NOMO-1 treated with dmso at 0.1 percent for 144 hours (cell line): ENCODE results near the gene SOS1.
A peak's percentile ranks its signal among the peaks of the same experiment; 100 is the strongest.
"Not testable (repeated sequence)": the region's sequence is repeated elsewhere in the genome, so short reads cannot be mapped to it uniquely, and the experiment has no call there.

Experiments
- DNase-seq: peaks from one replicate; lab custom pipeline; 2025; ENCODE audit not compliant: unreplicated experiment; lab: John Stamatoyannopoulos, UW

SOS1 gene

DNA sequence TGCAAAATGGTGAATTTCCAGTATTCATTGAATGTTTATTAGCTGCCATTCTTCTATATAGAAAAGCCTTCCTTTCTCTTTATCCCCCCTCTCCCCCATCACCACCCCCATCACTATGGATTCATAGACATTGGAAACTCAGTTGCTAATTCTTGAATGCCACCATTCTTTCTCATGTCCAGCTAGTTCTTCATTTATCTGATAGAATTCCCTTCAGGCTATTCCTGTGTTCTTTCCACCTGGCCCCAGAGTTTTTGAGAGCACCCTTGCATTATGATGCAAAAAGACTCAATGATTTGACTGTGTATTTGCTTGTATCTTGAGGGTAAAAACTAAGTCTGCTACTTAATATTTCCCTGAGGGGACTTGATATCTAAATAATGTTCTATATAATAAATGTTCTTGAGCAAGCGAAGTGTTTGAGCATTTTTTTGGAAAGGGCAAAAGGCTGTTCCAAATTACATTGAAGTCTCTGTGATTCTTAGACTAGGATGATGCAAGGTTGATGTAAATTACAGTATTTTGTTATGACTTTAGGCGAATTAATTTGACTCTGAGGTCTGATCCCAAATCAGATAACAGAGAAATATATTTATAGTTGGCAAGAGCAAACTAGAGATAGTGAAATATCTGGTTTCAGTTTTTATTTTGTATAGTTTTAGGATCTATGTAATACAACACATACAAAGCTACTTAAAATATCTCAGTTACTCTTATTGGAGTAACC, 18.8 kb upstream of the SOS1 start:
- no peak for DNase-seq

DNA sequence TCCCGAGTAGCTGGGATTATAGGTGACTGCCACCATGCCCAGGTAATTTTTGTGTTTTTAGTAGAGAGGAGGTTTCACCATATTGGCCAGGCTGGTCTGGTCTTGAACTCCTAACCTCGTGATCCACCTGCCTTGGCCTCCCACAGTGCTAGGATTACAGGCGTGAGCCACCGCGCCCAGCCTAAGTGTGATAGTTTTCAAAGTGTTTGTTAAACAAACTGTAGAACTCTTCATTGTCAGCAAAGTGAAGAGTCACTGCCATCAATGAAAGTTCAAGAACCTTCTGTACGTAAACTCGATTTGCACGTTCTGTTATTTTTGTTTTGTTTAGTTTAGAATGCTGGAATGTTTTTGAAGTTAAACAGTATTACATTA, 18.0 kb upstream of the SOS1 start:
- DNase-seq: no peak

DNA sequence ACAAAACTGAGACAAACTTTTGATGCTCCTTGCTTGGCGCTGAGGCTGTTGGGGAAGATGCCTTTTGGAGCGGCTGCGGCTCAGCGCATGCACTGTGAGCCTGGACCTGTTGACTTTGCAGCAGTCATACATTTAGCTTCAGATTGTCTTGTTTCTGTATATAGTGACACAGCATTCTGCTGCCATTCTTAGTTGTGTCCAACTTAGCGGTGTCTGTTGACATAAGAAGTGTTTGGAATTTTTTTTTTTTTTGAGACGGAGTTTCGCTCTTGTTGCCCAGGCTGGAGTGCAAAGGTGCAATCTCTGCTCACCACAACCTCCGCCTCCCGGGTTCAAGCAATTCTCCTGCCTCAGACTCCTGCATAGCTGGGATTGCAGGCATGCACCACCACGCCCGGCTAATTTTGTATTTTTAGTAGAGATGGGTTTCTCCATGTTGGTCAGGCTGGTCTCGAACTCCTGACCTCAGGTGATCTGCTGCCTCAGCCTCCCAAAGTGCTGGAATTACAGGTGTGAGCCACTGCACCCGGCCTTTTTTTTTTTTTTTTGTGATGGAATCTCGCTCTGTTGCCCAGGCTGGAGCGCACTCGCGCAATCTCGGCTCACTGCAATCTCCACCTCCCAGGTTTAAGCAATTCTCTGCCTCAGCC, 17.5 kb upstream of the SOS1 start:
- DNase-seq: not testable (repeated sequence)

DNA sequence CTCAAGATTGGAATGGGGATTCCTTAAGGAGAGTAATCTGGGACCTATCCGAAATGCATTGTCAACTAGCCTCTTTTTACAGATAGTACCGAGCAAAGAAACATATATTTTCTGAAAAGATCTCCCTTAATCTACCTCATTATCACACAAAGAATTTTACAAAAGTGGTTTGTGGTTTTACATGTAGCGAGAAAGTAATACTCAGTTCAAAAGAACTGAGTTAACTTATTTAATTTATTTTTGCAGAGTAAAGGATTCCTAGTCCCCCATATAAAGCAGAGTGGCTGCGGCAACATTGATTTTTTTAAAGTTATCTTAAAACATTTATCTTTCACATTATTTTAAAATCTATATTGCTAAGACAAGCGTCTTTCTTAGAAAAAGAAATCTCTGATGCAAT, 15.9 kb upstream of the SOS1 start:
- DNase-seq: no peak

DNA sequence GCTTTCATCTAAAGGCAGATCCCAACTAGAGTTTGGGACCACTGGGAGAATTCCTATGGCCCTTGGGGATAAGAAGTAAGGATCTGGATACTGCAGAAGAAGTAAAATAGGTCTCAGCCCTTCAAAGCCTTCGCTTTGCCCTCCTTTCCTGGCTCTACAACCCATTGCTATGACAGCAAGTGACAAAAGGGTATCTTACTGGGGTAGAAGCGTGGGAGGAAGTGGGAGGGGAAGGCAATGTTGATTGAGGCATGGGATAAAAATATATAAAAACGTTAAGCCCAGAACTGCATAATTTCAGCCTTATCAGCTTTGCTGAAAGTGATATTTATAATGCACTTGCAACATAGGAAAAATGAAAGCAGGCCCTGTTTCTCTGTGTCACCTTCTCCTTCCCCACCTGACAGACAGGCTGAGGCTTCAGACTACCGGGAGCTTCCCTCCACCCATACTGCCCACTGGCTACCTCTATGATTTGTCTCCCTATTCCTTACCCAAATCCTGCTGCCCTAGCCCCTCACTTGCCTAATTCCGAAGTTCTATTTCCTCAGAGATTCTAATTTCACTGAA, 14.9 kb upstream of the SOS1 start:
- no peak for DNase-seq

DNA sequence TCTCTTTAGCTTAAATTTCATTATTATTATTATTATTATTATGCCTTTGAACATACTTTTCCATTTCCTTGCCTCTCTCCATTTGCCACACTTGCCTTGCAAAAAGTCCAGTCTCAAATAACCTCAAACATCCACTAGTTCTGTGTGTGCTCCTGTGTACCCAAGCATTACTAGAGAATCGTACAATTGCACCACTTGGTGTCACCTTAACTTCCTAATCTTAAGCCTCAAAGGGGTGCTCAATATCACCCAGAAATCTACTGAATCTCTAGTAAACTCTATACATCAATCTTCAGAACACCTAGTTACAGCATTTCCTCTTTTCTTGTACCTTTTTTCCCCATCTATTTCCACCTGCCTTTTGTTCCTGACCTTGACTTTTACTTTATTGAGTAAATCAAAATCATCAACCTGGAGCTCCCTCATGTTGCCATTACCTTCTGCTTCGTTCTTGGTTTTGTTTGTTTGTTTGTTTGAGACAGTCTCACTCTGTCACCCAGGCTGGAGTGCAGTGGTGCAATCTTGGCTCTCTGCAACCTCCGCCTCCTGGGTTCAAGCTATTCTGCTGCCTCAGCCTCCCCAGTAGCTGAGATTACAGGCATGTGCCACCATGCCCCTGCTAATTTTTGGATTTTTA, 12.5 kb upstream of the SOS1 start:
- DNase-seq: no peak

DNA sequence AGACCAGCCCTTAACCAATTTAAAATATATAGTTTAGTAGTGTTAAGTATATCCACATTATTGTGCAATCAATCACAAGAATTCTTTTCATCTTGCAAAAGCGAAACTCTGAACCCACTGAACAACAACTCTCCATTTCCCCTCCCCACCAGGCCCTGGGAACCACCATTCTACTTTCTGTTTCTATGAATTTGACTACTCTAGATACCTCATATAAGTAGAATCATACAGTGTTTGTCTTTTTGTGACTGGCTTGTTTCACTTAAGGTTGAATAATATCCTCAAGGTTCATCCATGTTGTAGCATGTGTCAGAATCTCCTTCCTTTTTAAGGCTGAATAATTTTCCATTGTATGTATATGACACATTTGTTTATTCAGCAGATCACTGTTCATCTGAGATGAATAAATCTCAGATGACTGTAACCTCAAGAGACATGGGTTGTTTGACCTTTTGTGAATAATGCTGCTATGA, 8.1 kb upstream of the SOS1 start:
- peak; percentile 69 for DNase-seq

DNA sequence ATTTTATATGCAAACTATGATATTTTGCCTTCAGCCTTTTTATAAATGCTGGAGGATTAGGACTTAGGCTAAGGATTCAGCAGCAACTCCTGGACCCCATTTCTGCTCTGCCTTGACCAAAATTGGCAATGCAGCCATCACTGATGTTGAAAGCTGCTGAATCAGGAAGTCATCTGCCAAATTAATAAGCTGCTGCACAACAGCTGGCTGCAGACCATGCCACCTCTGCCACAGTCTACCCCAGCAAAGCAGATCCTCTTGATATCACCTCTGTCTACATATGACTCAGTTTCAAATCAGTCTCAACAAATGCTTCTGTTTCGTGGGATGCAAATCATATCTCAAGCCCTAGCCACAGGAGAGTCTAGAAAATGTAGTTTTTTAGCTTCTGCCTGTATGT, 7.1 kb upstream of the SOS1 start:
- DNase-seq: no peak

DNA sequence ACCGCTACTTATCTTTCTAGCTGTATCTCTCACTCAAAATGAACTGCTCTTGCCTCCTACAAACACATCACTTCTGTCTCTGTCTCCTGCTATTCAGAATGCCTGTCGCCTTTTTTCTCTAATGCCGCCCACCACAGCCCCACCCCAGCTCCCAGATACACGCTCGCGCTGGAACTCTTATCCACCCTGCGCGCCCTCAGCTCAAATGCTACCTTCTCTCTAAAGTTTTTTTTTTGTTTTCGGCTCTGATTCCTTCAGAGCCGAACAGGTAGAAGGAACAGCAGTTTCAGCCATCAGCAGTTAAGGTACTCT, 3.9 kb upstream of the SOS1 start:
- DNase-seq: no peak

DNA sequence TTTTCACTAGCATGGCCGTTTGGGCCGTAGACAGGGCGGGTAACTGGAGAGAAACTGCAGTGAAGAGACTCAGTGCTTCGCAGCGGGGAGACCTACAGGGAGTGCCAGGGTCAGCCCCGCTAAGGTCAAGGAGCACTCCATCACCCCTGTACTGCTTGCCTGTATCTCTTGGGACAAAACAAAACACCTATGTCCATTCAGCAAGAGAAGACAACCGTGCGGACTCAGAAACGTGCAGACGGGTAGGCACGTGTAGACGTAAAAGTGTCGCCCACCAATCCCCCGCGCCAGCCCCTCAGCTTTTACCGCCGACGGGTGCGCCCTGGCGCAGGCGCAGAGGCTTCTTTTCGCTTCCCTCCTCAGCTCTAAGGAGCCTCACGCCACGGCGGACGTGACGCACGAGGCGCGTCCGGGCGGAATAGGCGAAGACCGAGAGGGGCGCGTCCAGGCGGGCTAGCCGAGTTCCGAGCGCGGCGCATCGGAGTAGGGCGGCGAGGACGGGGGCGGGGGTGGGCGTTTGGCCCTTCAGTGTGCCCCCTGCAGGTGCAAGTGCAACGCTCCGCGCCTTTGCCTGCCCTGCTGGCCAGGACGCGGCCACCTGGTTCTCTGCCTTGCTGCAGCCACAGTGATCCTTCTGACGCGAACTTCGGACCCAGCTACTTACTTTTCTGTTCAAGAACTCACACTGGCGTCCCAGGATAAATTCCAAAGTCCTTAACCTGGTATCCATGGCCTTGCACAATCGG, 3.3 kb upstream of the SOS1 start:
- peak; percentile 91 for DNase-seq

DNA sequence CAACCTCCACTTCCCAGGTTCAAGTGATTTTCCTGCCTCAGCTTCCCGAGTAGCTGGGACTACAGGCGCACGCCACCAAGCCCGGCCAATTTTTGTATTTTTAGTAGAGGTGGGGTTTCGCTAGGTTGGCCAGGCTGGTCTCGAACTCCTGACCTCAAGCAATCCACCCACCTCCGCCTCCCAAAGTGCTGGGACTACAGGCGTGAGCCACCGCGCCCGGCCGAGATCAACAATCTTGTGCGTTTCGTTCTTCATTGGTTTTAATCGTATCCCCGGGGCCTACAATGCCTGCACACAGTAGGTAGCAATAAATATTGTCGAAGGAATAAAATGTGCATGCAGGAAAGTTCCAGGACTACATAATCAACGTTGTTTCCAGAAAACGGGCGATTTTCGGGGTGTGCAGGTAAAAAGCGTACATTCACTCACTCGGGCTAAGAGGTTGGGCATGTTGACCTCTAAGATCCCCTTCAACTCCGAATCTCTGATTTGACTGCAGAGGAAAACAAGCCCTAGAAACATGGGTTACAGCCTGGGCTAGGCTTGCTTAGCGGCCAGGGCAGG, 2.7 kb upstream of the SOS1 start:
- no peak for DNase-seq

DNA sequence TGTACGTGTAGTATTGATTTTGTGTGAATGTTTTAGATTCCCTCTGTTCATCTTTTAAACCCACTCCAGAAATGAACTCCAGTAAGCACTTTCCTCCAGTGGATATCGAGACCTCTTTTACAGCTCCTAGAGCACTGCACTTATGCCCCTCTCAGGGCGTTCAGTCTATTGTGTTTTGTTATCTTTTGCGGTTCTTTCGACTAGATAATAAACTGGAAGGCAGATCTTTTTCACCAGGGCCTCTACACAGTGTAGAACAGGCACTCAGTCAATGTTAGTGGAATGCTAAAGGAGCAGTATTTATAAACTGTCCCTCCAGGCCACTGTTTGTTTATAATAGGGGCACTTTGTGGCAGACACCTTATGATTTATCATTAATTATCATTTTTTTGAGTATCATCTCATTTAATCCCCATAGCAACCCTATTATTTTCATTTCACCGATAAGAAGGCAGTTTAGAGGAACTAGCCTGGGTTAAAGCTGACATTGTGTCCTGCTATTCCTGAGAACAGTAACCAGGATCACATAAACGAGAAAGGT, 742 bp upstream of the SOS1 start:
- no peak for DNase-seq

DNA sequence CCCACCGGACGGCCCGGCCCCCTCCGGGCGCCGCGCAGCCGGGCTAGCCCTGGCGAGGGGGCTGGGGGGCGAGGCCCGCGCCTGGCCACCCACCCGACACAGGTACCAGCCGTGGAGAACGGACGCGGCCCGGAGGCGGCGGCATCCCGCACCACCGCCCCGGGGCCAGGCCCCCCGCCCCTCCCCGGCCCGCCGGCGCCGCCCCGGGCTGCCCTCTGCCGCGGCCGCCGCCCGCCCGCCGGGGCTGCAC, 405 bp downstream of the SOS1 start:
- DNase-seq: no peak

DNA sequence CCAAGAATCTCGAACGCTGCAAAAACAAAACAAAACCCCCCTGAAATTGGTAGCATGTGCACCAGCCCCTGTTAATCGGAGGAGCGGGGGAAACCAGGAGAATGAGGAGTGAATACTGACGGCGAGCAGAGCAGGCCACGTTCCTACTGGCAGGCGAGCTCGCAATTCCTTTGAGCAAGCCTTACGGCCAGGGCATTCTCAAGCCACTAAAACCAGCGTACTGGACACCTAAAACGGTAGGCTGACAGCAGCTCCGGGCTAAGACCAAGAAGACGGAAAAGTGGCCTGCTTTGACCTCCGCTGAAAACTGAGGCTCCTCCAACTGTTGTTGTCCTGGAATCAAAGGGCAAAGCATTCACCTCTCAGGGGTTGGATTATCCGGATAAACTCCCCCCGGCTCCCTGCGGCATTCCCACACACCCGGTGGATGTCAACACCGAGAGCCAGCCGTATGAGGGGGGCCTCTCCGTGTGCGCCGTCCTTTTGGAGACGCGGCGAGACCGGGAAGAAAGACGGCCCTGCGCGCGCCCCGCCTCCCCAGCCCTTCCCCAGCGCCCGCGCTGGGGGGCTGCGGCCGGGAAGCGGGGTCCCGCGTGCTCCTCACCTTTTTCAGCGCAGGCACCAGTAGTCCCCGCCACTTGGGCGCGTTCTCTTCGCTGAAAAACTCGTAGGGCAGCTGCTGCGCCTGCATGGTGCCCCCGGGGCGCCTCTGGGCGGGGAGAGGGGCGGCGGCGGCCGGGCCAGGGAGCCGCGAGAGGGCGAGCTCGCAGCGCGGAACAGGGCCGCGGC, 925 bp downstream of the SOS1 start:
- peak; percentile 27 for DNase-seq

DNA sequence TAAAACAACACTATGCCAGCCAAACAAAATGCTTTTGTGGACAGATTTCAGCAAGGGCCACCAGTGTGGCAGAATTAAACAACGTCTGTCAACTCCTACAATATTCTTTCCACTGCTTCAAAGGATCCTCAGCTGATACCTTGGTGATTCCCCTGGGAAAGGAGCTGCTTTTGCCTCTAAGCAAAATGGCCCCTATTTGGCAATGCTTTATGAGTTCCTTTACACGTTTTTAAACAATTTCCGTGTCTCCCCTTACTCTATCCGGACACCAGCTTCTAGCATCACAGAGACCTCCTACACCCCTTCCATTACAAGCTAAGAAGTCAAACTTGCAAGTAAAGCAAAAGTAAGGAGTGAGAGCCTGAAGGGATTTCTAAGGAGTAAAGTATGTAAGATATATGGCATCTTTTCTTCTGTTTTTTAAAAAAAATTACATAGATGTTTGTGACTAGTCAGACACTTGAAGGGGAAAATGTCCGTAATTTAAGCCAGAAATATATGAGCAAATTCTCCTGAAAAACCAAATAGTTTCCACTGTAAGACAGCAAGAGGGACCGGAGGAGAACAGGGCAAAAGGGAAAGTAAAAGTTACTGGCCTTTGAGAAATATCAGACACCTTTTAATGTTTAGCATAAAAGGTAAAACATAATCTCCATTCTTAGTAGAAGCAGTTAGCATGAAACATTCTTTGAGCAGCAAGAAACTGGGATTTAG, 1.9 kb downstream of the SOS1 start:
- no peak for DNase-seq

DNA sequence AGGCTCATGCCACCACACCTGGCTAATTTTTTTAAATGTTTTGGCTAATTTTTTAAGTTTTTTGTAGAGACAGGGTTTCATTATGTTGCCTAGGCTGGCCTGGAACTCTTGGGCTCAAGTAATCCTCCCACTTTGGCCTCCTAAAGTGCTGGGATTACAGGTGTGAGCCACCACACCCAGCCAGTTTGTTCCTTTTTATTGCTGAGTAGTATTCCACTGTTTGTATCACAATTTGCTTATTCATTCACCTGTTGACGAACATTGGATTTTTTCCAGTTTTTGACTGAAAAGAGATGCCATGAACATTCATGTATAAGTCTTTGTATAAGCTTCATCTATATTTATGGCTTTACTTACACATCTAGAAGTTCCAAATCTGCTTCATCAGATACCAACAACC, 5.3 kb downstream of the SOS1 start:
- DNase-seq: no peak

DNA sequence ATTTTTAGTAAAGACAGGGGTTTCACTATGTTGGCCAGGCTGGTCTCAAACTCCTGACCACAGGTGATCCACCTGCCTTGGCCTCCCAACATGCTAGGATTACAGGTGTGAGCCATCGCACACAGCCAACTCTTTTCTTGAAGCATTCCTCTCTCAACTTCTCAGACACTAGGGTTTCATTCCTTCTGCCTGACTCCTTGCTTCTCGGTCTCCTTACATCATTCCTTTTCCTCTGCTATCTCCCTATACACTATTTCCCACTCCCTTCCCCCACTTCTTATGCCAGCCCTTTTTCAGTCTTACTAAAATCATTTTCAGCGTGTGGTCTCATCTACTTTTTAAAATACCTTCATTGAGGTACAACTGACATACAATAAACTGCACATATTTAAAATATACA, 6.1 kb downstream of the SOS1 start:
- no peak for DNase-seq

DNA sequence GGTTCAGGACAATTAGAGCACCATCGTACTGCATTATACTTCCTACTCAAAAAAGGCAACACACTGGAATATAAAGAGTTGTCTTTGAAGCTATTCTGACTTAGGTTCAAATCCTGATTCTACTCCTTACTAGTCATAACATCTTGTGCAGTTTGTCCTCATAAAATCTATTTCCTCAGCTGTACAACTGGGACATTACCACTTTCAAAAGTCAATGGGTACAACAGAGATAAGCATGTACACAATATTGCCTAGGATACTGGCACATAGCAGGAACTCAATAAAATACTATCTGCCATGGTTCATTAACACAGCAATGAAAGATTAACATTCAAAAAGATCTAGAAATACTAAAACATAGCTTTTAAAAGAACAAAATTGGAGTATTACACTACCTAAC, 11.3 kb downstream of the SOS1 start:
- no peak for DNase-seq

DNA sequence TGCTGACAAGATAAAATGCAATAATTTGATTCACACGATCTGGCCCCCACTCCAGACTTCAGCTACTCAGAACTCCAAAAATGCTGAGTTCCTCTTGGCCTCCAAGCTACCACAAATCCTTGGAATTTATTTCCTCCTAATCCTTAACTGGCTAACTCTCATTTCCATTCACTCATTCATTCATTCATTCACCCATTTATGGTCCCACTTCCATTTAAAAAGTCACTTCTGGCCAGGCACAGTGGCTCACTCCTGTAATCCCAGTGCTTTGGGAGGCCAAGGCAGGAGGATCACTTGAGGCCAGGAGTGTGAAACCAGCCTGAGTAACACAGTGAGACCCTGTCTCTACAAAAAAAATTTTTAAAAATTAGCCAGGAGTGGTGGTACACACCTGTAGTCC, 12.5 kb downstream of the SOS1 start:
- no peak for DNase-seq

DNA sequence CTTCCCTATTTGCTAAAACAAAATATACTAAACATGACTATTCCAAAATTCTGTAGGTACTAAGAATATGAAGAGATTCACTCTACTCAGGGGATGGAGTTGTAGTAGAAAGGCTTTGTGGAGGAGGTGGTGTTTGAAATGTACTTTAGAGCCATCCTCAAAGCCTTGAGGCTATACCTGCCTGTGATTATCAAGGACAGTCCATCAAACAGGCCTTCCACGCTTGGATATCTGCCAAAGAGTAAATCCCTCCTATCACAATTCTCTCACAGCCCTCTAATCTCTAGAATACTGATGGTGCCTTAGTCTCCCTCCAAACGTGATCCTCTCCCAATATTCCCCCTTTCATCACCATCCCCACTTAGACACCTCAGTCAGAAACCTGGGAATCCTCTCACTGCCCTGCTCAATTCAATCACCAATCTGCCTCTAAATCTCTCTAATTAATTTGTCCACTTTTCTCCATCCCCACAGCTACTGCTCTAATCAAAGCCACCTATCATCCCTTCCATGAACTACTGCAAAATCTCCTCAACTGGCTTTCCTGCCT, 13.1 kb downstream of the SOS1 start:
- no peak for DNase-seq
